Activated CD8-positive, alpha-beta memory T cell treated with anti-CD3 and anti-CD28 coated beads, Interleukin-2, amount 50 U/mL, for 24 hours (primary cell): ENCODE results near the gene SFSWAP.
"Not testable (repeated sequence)": the region's sequence is repeated elsewhere in the genome, so short reads cannot be mapped to it uniquely, and the experiment has no call there.

Experiments
- DNase-seq: peaks from one replicate; pipeline ENCODE4 v3.0.0-alpha.2; 2020; ENCODE audit errors: extremely low read depth

SFSWAP gene

DNA sequence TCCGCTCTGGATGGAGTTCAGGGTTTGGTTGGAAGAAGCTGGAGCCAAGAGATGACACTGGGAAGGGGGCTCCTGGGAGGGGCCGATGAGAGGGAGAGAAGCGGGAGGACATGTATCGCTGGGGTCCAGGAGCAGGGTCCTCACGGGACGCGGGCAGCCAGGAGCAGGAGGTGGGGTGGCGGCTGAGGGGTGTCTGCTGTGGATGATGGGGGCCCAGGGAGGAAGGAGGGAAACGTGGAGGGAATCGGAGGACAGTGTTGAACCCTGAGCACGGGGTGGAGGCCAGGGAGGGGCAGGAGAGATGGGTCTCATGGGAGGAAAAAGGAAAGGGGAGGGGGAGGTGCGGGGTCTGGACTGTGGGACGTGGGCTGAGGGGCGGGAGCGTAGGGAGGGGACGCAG is 31.7 kb upstream of the SFSWAP start:
- not testable (repeated sequence) for DNase-seq

DNA sequence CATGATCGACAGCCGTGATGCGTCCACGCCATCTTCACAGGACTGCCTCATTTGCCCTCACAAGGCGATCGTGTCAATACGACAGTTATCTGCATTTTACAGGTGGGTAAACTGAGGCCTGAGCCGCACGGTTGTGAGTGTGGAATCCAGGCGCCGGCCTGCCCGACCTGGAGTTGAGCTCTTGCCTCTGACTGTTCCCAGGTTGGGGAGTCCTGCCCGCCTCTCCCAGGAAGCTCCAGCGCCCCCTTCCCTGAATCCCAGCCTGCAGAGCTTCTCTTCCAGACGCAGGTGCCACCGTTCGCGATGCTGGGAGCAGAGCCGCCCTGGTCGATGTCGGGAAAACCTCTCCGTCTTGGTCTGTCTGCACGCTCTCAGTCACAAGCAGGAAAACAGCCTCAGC is 31.1 kb upstream of the SFSWAP start:
- DNase-seq, result not testable (repeated sequence)

DNA sequence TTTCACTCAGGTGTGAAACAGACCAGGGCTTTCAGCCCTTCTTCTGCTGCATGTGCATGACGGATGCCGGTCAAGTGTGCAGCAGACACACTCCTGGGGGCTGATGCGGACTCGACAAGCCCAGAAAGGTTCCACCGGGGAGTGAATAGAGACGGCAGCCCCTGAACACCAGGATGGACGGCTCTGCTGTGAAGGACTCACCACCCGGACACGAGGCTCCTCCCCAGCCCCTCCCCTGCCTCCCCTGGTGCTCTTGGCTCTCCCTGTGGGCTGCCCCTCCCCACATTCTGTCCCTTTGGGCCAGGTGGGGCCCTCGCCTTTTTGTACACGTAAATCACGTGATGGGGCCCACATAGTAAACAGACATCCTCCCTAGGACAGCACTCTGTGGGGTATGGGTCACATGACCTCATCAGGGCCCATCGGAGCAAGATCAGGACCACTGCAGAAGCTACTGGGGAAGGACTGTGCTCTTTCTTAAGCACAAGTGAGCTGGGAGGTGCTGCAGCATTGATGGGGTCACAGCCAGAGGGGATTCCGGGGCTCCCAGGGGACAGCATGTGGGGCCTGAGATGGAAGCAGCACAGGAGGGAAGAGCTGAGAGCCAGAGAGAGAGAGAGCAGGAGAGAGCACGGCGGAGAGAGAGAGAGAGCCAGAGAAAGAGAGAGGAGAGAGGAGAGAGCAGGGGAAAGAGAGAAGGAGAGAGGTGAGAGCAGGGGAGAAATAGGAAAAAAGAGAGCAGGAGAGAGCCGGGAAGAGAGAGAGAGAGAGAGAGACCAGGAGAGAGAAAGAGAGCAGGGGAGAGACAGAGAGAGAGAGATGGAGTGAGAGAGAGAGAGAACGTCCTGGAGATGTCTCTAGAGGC is 30.3 kb upstream of the SFSWAP start:
- not testable (repeated sequence) for DNase-seq

DNA sequence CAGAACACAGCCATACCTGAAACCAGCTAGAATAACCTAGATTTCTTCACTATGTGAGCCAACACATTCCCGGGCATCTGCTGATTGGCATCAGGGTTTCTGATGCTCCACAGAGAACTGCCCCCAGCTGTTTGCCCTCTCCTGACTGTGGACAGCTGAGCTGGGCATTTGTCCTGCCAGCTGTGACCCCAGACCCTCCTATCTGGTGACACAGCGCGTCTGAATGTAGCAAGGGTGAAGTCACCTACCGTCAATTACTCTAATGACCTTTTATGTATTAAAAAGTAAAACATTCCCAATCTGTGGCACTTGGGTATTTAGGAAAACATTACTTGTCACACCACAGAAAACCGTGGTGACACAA is 29.7 kb upstream of the SFSWAP start:
- DNase-seq, result no peak

DNA sequence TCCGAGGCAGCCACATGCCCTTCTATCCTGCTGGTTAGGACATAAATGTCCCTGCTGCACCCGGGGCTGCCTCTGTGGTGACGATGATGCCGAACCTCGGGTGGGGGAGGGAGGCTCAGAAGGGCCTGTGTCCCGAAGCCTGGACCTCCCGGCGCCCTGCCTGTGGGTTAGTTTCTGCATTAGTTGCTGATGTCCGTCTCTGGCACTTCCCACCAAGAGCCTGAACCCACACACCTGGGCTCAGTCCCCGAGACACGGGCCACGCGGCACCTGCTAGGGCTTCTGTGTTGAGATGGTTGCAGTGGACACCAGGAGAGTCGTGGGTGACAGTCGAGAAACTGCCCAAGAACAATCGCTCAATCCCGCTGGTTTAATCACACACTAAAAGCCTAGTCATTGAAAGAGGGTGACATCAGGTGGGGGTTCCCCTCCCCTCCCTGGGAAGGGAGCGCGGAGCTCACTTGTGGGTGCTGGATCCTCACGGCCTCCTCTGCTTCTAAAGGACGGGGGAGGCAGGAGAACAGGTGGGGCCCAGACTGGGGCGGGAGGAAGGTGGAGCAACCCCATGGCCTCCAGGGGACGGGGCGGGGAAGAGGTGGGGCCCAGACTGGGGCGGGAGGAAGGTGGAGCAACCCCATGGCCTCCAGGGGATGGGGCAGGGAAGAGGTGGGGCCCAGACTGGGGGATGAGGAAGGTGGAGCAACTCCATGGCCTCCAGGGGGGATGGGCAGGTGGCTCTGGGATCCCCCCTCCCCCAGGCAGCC is 29.0 kb upstream of the SFSWAP start:
- not testable (repeated sequence) for DNase-seq

DNA sequence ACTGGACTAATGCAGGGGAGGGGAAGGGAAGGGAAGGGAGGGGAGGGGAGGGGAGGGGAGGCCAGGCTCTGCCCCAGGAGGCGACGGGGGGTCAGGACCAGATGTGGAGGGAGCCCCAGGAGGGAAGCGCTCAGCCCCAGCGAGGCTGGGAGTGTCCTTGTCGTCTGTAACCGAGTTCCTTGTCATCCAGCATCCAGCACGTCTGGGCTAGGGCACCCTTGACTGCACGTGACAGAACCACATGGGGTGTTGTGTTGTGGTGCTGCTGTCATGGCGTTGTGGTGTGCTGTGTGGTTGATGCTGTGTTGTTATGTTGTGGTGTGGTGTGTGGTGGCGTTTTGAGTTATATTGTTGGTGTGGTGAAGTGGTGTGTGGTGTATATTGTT is 28.4 kb upstream of the SFSWAP start:
- no peak for DNase-seq

DNA sequence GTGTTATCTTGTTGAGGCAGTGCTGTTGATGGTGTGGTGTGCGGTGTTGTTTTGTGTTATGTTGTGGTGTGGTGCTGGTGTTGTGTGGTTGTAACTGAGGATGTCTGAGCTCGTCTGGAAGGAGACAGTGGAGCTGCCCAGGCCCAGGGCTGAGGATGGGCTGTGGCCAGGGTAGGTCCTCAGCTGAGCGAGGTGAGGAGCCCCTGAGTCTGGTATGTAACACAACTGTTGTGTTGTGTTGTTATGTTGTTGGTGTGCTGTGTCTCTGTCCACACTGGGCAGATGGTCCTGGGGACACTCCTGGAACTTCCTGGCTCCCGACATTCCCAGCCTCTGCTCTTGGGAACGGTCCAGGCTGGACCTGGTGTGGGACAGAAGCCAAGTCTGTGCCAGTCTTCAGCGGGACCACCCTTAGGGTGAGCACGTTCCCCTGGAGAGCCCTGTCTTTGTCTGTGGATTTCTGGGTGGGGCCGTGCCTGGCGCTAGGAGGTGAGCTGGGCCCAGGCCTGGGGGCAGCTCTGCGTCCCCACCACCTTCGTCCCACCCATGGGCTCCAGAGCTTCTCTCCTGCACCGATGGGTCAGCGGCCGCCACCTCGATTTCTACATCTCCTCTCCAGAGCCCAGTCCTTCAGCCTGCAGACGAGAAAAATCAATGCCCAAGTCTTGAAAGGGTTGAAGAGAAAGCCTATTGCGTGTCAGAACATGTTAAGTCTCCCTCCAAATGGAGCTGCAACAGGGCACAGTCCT is 27.4 kb upstream of the SFSWAP start:
- DNase-seq, result no peak

DNA sequence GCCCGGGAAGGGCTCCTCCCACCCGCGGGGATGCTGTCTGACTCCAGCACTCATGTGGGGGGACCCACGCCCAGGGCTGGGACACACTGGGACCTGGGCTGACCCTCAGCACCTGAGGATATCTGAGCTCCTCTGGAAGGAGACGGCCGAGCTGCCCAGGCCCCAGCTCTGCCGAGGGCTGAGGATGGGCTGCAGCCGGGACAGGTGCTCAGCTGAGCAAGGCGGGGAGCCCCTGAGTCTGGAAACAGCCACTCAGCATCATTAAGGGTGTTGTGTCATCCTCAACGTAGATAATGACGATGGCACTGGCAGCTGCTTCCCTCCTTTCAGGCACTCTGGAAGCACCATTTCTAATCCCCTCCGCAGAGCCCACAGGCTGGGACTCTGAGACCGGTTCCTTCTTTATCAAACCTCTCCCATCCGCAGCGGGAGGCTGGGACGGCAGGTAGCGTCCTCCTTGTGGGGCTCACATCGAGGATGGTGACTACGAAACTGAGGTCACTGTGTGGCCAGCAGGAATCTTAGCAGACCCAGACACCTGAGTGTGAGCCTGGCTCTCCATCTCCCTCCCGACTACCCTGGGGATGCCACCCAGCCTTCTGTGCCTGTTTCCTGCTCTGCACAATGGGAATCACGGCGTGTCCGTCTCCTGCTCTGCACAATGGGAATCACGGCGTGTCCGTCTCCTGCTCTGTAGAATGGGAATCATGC is 26.7 kb upstream of the SFSWAP start:
- DNase-seq, result no peak

DNA sequence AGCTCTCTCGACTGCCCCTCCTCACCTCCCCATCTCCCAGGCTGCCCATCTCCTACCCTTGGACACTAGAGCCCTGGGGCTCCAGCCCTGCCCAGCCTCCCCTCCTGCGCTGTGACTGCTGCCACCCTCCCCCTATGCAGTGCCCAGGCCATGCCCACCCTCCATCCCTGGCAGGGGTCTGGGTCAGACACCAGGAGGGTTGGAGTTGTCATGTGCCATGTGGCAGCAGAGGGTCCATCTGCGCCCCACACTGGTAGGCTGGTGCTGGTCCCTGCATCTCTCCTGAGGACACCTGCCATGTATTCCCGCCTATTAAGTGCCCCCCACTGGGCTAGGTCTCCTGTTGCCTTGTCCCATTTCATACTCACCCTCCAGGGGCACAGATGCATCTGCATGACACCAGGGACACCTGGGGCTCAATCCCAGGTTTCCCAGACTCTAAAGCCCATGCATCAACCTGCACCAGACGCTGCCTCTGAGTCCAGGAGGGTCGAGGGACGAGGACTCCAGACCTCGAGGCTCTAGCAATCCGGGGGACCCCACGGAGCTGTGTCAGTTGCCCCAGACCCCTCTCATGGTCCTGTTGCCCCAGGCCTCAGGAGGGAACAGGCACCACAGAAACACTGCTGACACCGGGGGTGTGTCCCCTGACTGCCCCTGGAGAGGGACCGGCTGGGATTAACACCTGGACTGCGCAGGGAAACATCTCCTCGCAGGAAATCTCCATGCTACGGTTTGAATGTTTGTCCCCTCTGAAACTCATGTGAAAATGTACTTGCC is 23.4 kb upstream of the SFSWAP start:
- no peak for DNase-seq

DNA sequence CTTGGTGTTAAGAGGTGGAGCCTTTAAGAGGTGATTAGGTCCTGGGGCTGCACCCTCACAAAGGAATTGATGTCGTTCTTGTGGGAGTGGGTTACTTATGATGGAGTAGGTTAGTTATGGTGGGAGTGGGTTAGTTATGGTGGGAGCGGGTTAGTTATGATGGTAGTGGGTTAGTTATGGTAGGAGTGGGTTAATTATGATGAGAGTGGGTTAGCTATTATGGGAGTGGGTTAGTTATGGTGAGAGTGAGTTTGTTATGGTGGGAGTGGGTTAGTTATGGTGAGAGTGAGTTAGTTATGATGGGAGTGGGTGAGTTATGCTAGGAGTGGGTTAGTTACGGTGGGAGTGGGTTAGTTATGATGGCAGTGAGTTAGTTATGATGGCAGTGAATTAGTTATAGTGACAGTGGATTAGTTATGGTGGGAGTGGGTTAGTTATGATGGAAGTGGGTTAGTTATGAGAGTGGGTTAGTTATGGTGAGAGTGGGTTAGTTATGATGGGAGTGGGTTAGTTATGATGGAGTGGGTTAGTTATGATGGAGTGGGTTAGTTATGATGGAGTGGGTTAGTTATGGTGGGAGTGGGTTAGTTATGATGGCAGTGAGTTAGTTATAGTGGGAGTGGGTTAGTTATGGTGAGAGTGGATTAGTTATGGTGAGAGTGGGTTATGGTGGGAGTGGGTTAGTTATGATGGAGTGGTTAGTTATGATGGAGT is 22.6 kb upstream of the SFSWAP start:
- no peak for DNase-seq

DNA sequence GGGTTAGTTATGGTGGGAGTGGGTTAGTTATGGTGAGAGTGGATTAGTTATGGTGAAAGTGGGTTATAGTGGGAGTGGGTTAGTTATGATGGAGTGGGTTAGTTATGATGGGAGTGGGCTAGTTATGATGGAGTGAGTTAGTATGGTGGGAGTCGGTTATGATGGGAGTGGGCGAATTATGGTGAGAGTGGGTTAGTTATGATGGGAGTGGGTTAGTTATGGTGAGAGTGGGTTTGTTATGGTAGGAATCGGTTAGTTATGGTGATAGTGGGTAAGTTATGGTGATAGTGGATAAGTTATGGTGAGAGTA is 22.1 kb upstream of the SFSWAP start:
- DNase-seq, result no peak

DNA sequence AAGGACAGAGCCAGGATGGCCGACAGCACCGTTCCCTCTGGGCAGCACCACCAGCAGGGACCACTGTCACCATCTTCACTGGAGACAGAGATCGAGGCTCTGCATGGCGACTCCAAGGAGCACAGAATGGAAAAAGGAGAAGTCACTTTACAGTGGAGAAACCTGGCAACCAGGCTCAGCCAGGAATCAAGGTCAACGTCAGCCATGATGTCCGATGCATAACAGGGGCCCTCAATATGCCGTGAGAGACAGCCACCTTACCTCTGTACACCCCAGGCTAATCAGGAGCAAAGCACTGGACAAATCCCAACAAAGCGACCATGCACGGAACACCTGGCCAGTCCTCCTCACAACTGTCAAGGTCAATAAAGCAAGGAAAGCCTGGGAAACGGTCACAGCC is 20.6 kb upstream of the SFSWAP start:
- no peak for DNase-seq

DNA sequence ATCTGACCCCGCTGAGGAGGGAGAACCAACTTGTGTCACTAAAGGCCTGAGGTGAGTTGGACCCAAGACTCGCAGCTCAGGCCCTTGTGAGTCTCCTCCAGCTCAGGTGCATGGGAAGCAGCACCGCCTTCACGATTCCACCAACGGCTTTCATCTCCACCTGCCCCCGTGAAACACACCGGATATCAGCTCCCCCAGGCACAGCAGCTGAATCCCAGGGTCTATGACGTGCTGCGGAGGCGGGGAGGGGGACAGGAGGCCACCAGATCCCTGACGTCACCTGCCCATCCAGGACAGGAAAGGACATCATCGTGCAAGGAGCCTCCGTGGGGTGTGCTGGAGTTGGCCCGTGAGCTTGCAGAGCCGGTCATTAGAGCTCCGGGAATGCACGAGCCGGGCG is 18.5 kb upstream of the SFSWAP start:
- no peak for DNase-seq

DNA sequence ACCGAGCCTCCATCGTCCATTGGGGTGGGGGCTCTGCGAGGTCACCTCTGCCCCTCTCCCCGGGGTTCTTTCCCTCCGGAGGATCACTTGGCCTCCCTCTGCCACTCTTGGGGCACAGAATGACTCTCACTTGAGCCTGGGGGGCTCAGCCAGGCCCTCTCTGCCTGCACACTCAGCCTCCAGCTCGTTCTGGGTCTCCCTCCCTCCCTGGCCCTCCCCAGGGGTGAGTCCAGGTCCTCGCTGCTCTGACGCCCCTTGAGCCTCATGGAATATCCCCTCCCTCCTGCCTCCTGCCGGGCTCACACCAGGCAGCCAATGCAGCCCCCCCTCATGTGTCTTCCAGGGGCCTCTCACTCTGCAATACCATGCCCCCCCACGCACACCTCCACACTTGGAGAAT is 17.7 kb upstream of the SFSWAP start:
- DNase-seq, result no peak

DNA sequence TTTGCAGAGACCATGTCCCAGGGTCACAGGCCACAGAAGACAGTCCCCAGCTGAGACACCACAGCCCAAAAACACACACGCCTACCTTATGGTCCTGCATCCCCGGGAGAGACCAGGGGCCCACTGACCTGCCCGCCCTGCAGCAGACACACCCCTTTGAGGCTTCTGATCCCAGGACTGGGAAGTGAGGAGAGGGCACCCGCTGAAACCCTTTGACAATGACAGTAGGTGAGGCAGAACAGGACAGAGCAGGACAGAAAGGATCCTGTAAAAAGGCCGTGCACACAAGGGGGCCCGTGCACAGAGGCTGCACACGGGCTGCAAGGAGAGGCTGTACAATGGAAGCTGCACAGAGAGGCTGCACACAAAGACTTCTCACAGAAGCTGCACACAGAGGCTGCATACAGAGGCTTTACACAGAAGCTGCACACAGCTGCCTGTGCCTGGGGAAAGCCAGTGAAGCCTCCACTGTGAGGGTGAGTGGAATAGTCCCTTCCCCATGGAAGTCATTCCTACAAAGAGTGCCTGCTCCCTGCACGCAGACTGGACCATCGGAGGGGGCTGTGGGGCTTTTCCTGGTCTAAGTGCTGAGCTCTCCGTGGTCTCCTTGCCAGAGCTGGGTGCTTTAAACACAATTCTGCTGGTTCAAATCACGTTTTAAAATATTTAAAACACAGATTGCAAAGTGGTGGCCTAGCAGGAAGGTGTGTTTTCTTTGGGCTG is 16.6 kb upstream of the SFSWAP start:
- no peak for DNase-seq

DNA sequence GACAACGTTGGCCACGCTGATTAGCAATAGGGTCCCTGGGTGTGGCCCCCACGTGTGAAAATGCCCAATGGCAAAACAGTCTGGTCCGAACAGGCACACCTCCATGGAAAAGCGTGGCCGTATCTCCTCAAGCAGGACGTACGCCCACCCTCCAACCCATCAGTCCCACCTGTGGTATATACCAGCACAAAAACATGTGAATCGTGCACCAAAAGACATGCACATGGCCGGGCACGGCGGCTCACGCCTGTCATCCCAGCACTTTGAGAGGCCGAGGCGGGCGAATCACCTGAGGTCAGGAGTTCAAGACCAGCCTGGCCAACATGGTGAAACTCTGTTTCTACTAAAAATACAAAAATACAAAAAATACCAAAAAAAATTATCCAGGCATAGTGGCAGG is 14.9 kb upstream of the SFSWAP start:
- DNase-seq, result no peak

DNA sequence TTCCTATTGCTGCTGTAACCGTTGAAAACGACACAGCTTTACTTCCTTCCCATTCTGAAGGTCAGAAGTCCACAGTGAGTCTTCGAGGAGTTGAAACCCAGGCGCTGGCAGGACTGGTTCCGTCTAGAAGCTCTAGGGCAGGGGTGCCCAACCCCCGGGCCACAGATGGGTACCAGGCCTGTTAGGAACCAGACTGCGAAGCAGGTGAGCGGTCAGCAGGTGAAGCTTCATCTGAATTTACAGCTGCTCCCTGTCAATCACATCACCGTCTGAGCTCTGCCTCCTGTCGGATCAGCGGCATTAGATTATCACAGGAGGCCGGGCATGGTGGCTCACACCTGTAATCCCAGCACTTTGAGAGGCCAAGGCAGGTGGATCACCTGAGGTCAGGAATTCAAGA is 12.6 kb upstream of the SFSWAP start:
- no peak for DNase-seq

DNA sequence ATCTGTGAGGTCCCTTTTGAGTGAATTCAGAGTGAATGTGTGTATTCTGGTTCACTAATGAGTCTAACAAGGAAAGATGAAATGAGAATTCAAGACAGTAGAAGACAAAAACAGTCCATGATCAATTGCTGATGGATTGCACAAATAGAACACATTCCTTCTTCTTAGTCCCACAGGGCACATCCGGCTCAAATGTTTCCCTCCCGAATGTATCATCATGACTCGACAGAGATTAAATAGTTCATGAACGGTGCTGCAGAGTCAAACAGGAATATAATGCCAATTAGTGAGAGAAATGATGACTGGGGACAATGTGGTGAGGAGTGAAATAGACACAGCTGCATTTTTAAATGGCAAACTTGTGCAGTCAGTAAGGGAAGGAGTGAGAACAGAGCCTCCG is 11.5 kb upstream of the SFSWAP start:
- no peak for DNase-seq

DNA sequence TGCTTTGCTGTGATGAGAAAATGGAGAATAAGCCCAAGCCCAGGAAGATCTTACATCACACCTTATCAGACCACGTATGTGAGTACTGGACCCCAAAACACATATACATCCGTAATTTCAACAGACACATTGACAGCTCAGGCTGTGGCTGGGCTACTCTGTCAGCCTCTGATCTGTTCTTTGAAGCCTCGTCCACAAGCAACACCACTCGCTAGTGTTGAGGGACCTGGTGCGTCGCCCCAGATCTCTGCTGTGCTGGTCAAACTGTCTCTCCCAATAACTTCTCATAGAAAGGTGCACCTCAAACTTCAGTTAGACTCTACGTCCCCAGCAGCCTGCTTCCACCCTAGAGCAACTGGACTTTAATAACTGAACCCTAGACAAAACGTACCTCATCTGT is 10.6 kb upstream of the SFSWAP start:
- DNase-seq, result no peak
